Subcutaneous adipose tissue (tissue), 4 donors: ENCODE results near the gene DAZAP1. TPM values are rescaled to one million over a fixed set of nuclear protein-coding genes. Genes with fewer than 3 reads are reported as not detected.

Experiments
- CTCF ChIP-seq: fragments of 450-650 bp; IDR thresholded peaks from one replicate; pipeline ENCODE4 v1.5.1; 2016; ENCODE audit warnings: low read depth, mild to moderate bottlenecking, control low read depth, antibody characterized with exemption, moderate library complexity
- total RNA-seq, 4 donors: library from RNA; depleted of rRNA; stranded (reverse); fragments of >200 nt; gene quantifications; one replicate each; pipeline ENCODE4 v1.1.0, GENCODE V29; 2016

Gene DAZAP1
- total RNA-seq, 4 donors from 2014 or later: 25.8 to 46.7 (median 33.6) TPM

GRCh38 chr19:1453525-1454364, 46.4 kb downstream of the DAZAP1 start:
- TF ChIP-seq CTCF: no peak

- no peak for TF ChIP-seq CTCF
These were observed 47.6 kb downstream of the DAZAP1 start for GRCh38 chr19:1455002-1455335.

GRCh38 chr19:1455336-1456120, 48.1 kb downstream of the DAZAP1 start:
- TF ChIP-seq CTCF: no peak

GRCh38 chr19:1456121-1456900, 48.9 kb downstream of the DAZAP1 start:
- TF ChIP-seq CTCF: no peak

- no peak for TF ChIP-seq CTCF
These were observed 49.8 kb downstream of the DAZAP1 start for GRCh38 chr19:1457031-1457739.

GRCh38 chr19:1457892-1458291, 50.5 kb downstream of the DAZAP1 start:
- TF ChIP-seq CTCF: no peak
